Upper lobe of left lung (tissue), 6 donors: ENCODE data around the gene ISG15. TPM values are rescaled to one million over a fixed set of nuclear protein-coding genes. Genes with fewer than 3 reads are reported as not detected.

Experiments used
- ATAC-seq, 2 donors: fragments of 200-7000 bp; cut with Tn5 transposase; one replicate each; pipeline ENCODE4 v1.9.1; 2022; ENCODE audit warnings: mild to moderate bottlenecking in 2 of 2, moderate library complexity in 2 of 2; ENCODE audit not compliant: low FRiP score in 2 of 2
- DNase-seq, 2 donors: peaks; one replicate each; pipeline ENCODE4 v3.0.0-alpha.2; 2019 to 2020
- H3K27ac ChIP-seq, 4 donors: fragments of 200-600 bp; sonication (generic); one replicate each; pipeline ENCODE4 v1.5.1; 2016 to 2019
- H3K27me3 ChIP-seq, 4 donors: fragments of 200-600 bp; sonication (generic); one replicate each; pipeline ENCODE4 v1.5.1; 2017 to 2019
- H3K36me3 ChIP-seq, 4 donors: fragments of 200-600 bp; sonication (generic); one replicate each; pipeline ENCODE4 v1.5.1; 2016 to 2019
- H3K4me1 ChIP-seq, 4 donors: fragments of 200-600 bp; sonication (generic); one replicate each; pipeline ENCODE4 v1.5.1; 2018 to 2019
- H3K4me3 ChIP-seq, 4 donors: fragments of 200-600 bp; sonication (generic); one replicate each; pipeline ENCODE4 v1.5.1; 2017 to 2019; ENCODE audit warnings: mild to moderate bottlenecking in 2 of 4, moderate library complexity in 1 of 4
- H3K9me3 ChIP-seq, 4 donors: fragments of 200-600 bp; sonication (generic); one replicate each; pipeline ENCODE4 v1.5.1; 2018 to 2019
- CTCF ChIP-seq, 6 experiments: fragments of 450-650 bp in 4 of 6; fragments of 200-600 bp in 2 of 6; sonication (generic) in 2 of 6; IDR thresholded peaks; one replicate each; pipeline ENCODE4 v1.5.1; 2016 to 2019; ENCODE audit warnings: antibody characterized with exemption in 6 of 6
- EP300 ChIP-seq, 4 donors: sonication (generic); formaldehyde crosslinking; IDR thresholded peaks; one replicate each; pipeline ENCODE4 v1.5.1; 2017; ENCODE audit warnings: antibody characterized with exemption in 4 of 4, control low read depth in 2 of 4
- POLR2A ChIP-seq, 4 donors: fragments of 450-650 bp; IDR thresholded peaks; one replicate each; pipeline ENCODE4 v1.5.1; 2016 to 2017; ENCODE audit warnings: antibody characterized with exemption in 4 of 4, mild to moderate bottlenecking in 2 of 4
- POLR2AphosphoS5 ChIP-seq, 2 donors: sonication (generic); formaldehyde crosslinking; IDR thresholded peaks; one replicate each; pipeline ENCODE4 v1.5.1; 2017; ENCODE audit warnings: antibody characterized with exemption in 2 of 2
- WGBS, 2 donors: methylation state at CpG; one replicate each; pipeline ENCODE4 v1.1.5; 2017 to 2018; 5-methylcytosine and 5-hydroxymethylcytosine counted together
- total RNA-seq, 6 donors: library from RNA; depleted of rRNA in 4 of 6; stranded (reverse); fragments of >200 nt in 4 of 6; gene quantifications; one replicate each; pipeline versions ENCODE4 v1.1.0 to v1.2.1, GENCODE V29; 2016 to 2021
- donor health status: DM: no; HTN: no; CAD: no; lungs with moderate emphysema.
- donor health status: DM: no; HTN: yes; CAD: no; lungs with severe emphysema.

The ISG15 gene
- total RNA-seq, 6 donors from 2014 or later = 32.5 to 180 (median 63.8) TPM

DNA sequence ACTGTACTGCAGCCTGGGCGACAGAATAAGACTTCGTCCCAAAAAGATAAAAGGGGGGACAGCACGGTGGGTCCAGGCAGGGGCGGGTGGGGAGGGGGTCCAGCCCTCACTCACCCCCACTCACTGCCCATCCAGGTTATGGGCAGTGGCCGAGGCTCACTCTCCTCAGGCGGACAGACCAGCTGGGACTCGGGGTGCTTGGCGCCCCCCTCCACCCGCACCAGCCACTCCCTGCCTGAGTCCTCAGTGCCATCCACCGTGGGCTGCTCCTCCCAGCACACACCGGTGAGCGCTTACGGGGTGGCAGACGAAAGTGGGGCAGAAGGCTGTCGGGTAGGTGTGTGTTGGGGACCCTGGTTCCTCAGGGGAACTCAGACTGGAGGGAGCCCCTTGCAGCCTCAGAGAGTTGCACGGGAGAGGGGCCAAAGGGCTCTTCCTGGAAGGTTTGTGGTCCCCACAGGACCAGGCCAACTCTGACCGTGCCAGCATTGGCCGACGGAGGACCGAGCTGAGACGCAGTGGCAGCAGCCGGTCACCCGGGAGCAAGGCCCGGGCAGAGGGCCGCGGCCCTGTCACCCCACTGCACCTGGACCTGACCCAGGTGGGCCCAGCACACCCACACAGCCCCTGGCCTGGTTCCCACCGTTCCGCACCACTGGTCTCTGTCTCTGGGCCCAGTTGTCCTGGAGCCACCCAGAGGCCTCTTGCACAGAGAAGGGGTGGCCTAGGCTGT, 40.4 kb upstream of the ISG15 start:
- Histone ChIP-seq H3K36me3 (no peaks in the 10 kb centered on the region), H3K27ac (no peak overlapping the region), H3K27me3 (peaks cover 0 to 25% (median 13%) of the 10 kb centered on the region in 4 donors), H3K4me3 (no peak overlapping the region), H3K4me1 (peaks cover 4 to 9% (median 9%) of the 10 kb centered on the region in 4 donors), H3K9me3 (no peaks in the 10 kb centered on the region)
- TF ChIP-seq POLR2AphosphoS5 (IDR thresholded peaks at IDR 0.05) (no peak), CTCF (IDR thresholded peaks at IDR 0.05) (no peak), EP300 (IDR thresholded peaks at IDR 0.05) (no peak), POLR2A (IDR thresholded peaks at IDR 0.05) (no peak)
- 84 to 88% methylated on average over 7 to 28 of the region's 28 CpGs for WGBS, 2 donors
- DNase-seq = peak in 1 of 2 donors; percentile 74
- no peak for ATAC-seq

- Histone ChIP-seq H3K27ac (no peak overlapping the region), H3K36me3 (no peaks in the 10 kb centered on the region), H3K4me1 (peaks cover 4 to 9% (median 9%) of the 10 kb centered on the region in 4 donors), H3K27me3 (peaks cover 0 to 25% (median 13%) of the 10 kb centered on the region in 4 donors), H3K9me3 (no peaks in the 10 kb centered on the region), H3K4me3 (no peak overlapping the region)
- TF ChIP-seq EP300 (IDR thresholded peaks at IDR 0.05) = no peak
- no peak for TF ChIP-seq POLR2AphosphoS5 (IDR thresholded peaks at IDR 0.05)
- no peak for TF ChIP-seq CTCF (IDR thresholded peaks at IDR 0.05)
- TF ChIP-seq POLR2A (IDR thresholded peaks at IDR 0.05) = no peak
- DNase-seq (peak in 1 of 2 donors; percentile 72), ATAC-seq (no peak)
- WGBS, 2 donors = 84 to 86% methylated on average over 9 to 18 of the region's 28 CpGs
Measured at GRCh38 chr1:973459-974292, 39.6 kb upstream of the ISG15 start.

GRCh38 chr1:974293-974640, 39.0 kb upstream of the ISG15 start:
- WGBS, 2 donors = 92% methylated on average over 11 of the region's 11 CpGs; no CpG with 5 or more reads in 1 of the 2 donors
- Histone ChIP-seq H3K36me3 (no peaks in the 10 kb centered on the region), H3K9me3 (no peaks in the 10 kb centered on the region), H3K4me3 (no peak overlapping the region), H3K27me3 (peaks cover 0 to 25% (median 13%) of the 10 kb centered on the region in 4 donors), H3K27ac (no peak overlapping the region), H3K4me1 (peaks cover 4 to 9% (median 9%) of the 10 kb centered on the region in 4 donors)
- no peak for TF ChIP-seq CTCF (IDR thresholded peaks at IDR 0.05)
- no peak for TF ChIP-seq POLR2AphosphoS5 (IDR thresholded peaks at IDR 0.05)
- TF ChIP-seq POLR2A (IDR thresholded peaks at IDR 0.05) = no peak
- TF ChIP-seq EP300 (IDR thresholded peaks at IDR 0.05) = no peak
- ATAC-seq = no peak
- no peak for DNase-seq

DNA sequence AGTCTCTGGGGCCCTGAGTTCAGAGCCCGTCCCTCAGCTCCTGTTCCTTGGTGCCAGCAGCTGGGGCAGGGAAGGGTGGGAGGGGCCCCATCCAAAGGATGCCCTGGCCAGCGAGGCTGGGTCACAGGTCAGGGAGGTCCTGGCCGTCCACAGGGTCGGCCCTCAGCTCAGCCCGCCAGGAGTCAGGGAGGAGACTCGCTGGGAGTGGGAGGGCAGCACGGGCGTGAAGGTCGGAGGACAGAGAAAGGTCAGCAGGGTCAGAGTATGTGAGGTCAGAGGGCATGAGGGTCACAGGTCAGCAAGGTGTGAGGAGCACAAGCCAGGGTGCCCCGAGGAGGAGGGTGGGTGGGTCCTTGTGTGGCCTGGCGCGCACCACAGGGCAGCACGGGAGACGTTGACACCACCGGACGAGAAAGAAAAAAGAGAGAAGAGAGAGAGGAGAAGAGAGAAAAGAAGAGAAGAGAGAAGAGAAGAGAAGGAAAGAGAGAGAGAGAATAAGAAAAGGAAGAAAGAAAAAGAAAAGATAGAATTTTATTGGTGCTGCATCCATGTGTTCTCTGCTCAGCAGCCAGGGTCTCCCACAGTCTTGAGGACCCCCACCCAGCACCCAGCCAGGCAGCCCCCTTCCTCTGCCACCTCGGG, 38.5 kb upstream of the ISG15 start:
- DNase-seq (no peak), ATAC-seq (no peak)
- Histone ChIP-seq H3K4me1 (peaks cover 4 to 9% (median 9%) of the 10 kb centered on the region in 4 donors), H3K9me3 (no peaks in the 10 kb centered on the region), H3K4me3 (no peak overlapping the region), H3K27me3 (peaks cover 0 to 25% (median 13%) of the 10 kb centered on the region in 4 donors), H3K36me3 (no peaks in the 10 kb centered on the region), H3K27ac (no peak overlapping the region)
- no peak for TF ChIP-seq CTCF (IDR thresholded peaks at IDR 0.05)
- no peak for TF ChIP-seq EP300 (IDR thresholded peaks at IDR 0.05)
- no peak for TF ChIP-seq POLR2A (IDR thresholded peaks at IDR 0.05)
- no peak for TF ChIP-seq POLR2AphosphoS5 (IDR thresholded peaks at IDR 0.05)
- 69 to 77% methylated on average over 17 of the region's 17 CpGs for WGBS, 2 donors
